ENCODE measurements around the gene COA8. TPM values are rescaled to one million over a fixed set of nuclear protein-coding genes. Genes with fewer than 3 reads are reported as not detected.

Gene COA8
- total RNA-seq, 1 experiment from 2014 or later: 47.2 TPM

GRCh38 chr14:103530390-103530789, 32.4 kb upstream of the COA8 start:
- peak overlapping the region; percentile 96; the same call in 1 of the 2 replicates for H3K4me3 ChIP-seq

GRCh38 chr14:103530831-103531230, 31.9 kb upstream of the COA8 start:
- no peaks in the 10 kb centered on the region for H3K9me3 ChIP-seq (replicated peaks)
- peaks cover 12% of the 10 kb centered on the region for H3K4me1 ChIP-seq
- no peaks in the 10 kb centered on the region for H3K27me3 ChIP-seq
- H3K27ac ChIP-seq: no peak overlapping the region
- H3K4me3 ChIP-seq: no peak overlapping the region
- peaks cover 6% of the 10 kb centered on the region; the same call in 1 of the 2 replicates for H3K36me3 ChIP-seq
- no peak for DNase-seq

More at GRCh38 chr14:103530390-103530789, 32.4 kb upstream of the COA8 start:
- no peaks in the 10 kb centered on the region for H3K27me3 ChIP-seq
- H3K27ac ChIP-seq: no peak overlapping the region
- H3K4me1 ChIP-seq: peaks cover 17% of the 10 kb centered on the region
- H3K9me3 ChIP-seq (replicated peaks): no peaks in the 10 kb centered on the region
- peak; percentile 71 to 73 for DNase-seq
- peaks cover 6% of the 10 kb centered on the region; the same call in 1 of the 2 replicates for H3K36me3 ChIP-seq

- H3K4me1 ChIP-seq: peaks cover 12% of the 10 kb centered on the region
- H3K9me3 ChIP-seq (replicated peaks): no peaks in the 10 kb centered on the region
- peaks cover 6% of the 10 kb centered on the region; the same call in 1 of the 2 replicates for H3K36me3 ChIP-seq
- DNase-seq: no peak
- H3K4me3 ChIP-seq: no peak overlapping the region
- no peaks in the 10 kb centered on the region for H3K27me3 ChIP-seq
- H3K27ac ChIP-seq: no peak overlapping the region
Observed at GRCh38 chr14:103531421-103532215, 31.1 kb upstream of the COA8 start.

- Histone ChIP-seq H3K4me1 (peaks cover 19% of the 10 kb centered on the region), H3K27me3 (no peaks in the 10 kb centered on the region), H3K4me3 (no peak overlapping the region), H3K9me3 (replicated peaks) (no peaks in the 10 kb centered on the region), H3K27ac (no peak overlapping the region), H3K36me3 (peaks cover 6% of the 10 kb centered on the region; the same call in 1 of the 2 replicates)
- DNase-seq: no peak
Observed at GRCh38 chr14:103532216-103533136, 30.3 kb upstream of the COA8 start.

- Histone ChIP-seq H3K27me3 (no peaks in the 10 kb centered on the region), H3K36me3 (peaks cover 6% of the 10 kb centered on the region; the same call in 1 of the 2 replicates), H3K9me3 (replicated peaks) (no peaks in the 10 kb centered on the region), H3K4me1 (peaks cover 18% of the 10 kb centered on the region), H3K27ac (no peak overlapping the region), H3K4me3 (no peak overlapping the region)
- no peak for DNase-seq
Observed at GRCh38 chr14:103533137-103533998, 29.4 kb upstream of the COA8 start.

GRCh38 chr14:103533999-103534575, 28.7 kb upstream of the COA8 start:
- H3K9me3 ChIP-seq (replicated peaks): no peaks in the 10 kb centered on the region
- H3K4me3 ChIP-seq: no peak overlapping the region
- H3K27ac ChIP-seq: no peak overlapping the region
- H3K4me1 ChIP-seq: peaks cover 17% of the 10 kb centered on the region
- H3K27me3 ChIP-seq: no peaks in the 10 kb centered on the region
- peaks cover 6% of the 10 kb centered on the region; the same call in 1 of the 2 replicates for H3K36me3 ChIP-seq
- DNase-seq: no peak

- no peaks in the 10 kb centered on the region for H3K27me3 ChIP-seq
- no peak overlapping the region for H3K4me3 ChIP-seq
- peaks cover 16% of the 10 kb centered on the region for H3K4me1 ChIP-seq
- DNase-seq: no peak
- no peaks in the 10 kb centered on the region for H3K9me3 ChIP-seq (replicated peaks)
- H3K36me3 ChIP-seq: peaks cover 6% of the 10 kb centered on the region; the same call in 1 of the 2 replicates
- H3K27ac ChIP-seq: no peak overlapping the region
Observed at GRCh38 chr14:103534576-103535061, 28.1 kb upstream of the COA8 start.

- H3K27me3 ChIP-seq: no peaks in the 10 kb centered on the region
- peaks cover 6% of the 10 kb centered on the region; the same call in 1 of the 2 replicates for H3K36me3 ChIP-seq
- peaks cover 13% of the 10 kb centered on the region for H3K4me1 ChIP-seq
- H3K27ac ChIP-seq: no peak overlapping the region
- H3K4me3 ChIP-seq: no peak overlapping the region
- H3K9me3 ChIP-seq (replicated peaks): no peaks in the 10 kb centered on the region
- DNase-seq: no peak
Observed at GRCh38 chr14:103535081-103535890, 27.5 kb upstream of the COA8 start.

GRCh38 chr14:103535891-103536565, 26.7 kb upstream of the COA8 start:
- Histone ChIP-seq H3K4me3 (no peak overlapping the region), H3K4me1 (peaks cover 20% of the 10 kb centered on the region), H3K27ac (no peak overlapping the region), H3K27me3 (no peaks in the 10 kb centered on the region), H3K9me3 (replicated peaks) (no peaks in the 10 kb centered on the region), H3K36me3 (peaks cover 3% of the 10 kb centered on the region; the same call in 1 of the 2 replicates)
- no peak for DNase-seq

- DNase-seq: no peak
- no peaks in the 10 kb centered on the region for H3K9me3 ChIP-seq (replicated peaks)
- H3K4me3 ChIP-seq: no peak overlapping the region
- H3K27me3 ChIP-seq: no peaks in the 10 kb centered on the region
- peaks cover 26% of the 10 kb centered on the region for H3K4me1 ChIP-seq
- peaks cover 2% of the 10 kb centered on the region; the same call in 1 of the 2 replicates for H3K36me3 ChIP-seq
- H3K27ac ChIP-seq: no peak overlapping the region
Observed at GRCh38 chr14:103536693-103537092, 26.1 kb upstream of the COA8 start.

- no peak for DNase-seq
- Histone ChIP-seq H3K27me3 (no peaks in the 10 kb centered on the region), H3K9me3 (replicated peaks) (no peaks in the 10 kb centered on the region), H3K4me1 (peaks cover 33% of the 10 kb centered on the region), H3K4me3 (no peak overlapping the region), H3K36me3 (peaks cover 2% of the 10 kb centered on the region; the same call in 1 of the 2 replicates), H3K27ac (no peak overlapping the region)
Observed at GRCh38 chr14:103537175-103537990, 25.4 kb upstream of the COA8 start.

Data from SJCRH30 (cell line).